Astrocyte (in vitro differentiated cells and primary cell): ENCODE results near the gene INHBC. TPM values are rescaled to one million over a fixed set of nuclear protein-coding genes. Genes with fewer than 3 reads are reported as not detected.

Source experiments
- DNase-seq: peaks from one replicate; pipeline ENCODE4 v3.0.0-alpha.2; 2010; ENCODE audit warnings: low read depth
- FAIRE-seq: peaks from 2 replicates; lab custom pipeline; 2011; peaks lifted over from hg19 to GRCh38; lab: Jason Lieb, UNC
- H2AFZ ChIP-seq: 2 replicates; pipeline ENCODE4 v1.6.0; 2012; ENCODE audit warnings: low read depth, low read length, inconsistent platforms
- H3K27ac ChIP-seq: 2 replicates; pipeline ENCODE4 v1.5.1; 2011; ENCODE audit warnings: low read depth, low read length, inconsistent platforms
- H3K27me3 ChIP-seq: 2 replicates; pipeline ENCODE4 v1.6.0; 2011; ENCODE audit warnings: low read length, inconsistent platforms; ENCODE audit not compliant: insufficient read depth
- H3K36me3 ChIP-seq: 2 replicates; pipeline ENCODE4 v1.5.1; 2011; ENCODE audit warnings: low read length, inconsistent platforms; ENCODE audit not compliant: insufficient read depth
- H3K4me1 ChIP-seq: 2 replicates; pipeline ENCODE4 v1.5.1; 2011; ENCODE audit warnings: low read length, inconsistent platforms; ENCODE audit not compliant: insufficient read depth
- H3K4me2 ChIP-seq: 2 replicates; pipeline ENCODE4 v1.6.0; 2012; ENCODE audit warnings: low read length, inconsistent platforms
- H3K4me3 ChIP-seq: 2 replicates; pipeline ENCODE4 v1.5.1; 2011; ENCODE audit warnings: low read depth, mild to moderate bottlenecking, low read length, inconsistent platforms; ENCODE audit not compliant: insufficient read depth
- H3K79me2 ChIP-seq: 2 replicates; pipeline ENCODE4 v1.6.0; 2012; ENCODE audit warnings: mild to moderate bottlenecking, low read length, inconsistent platforms; ENCODE audit not compliant: insufficient read depth
- H3K9ac ChIP-seq: 2 replicates; pipeline ENCODE4 v1.6.0; 2012; ENCODE audit warnings: mild to moderate bottlenecking, low read length, inconsistent platforms
- H3K9me3 ChIP-seq: 2 replicates; pipeline ENCODE4 v1.5.1; 2012; ENCODE audit warnings: low read depth, mild to moderate bottlenecking, low read length, inconsistent platforms; ENCODE audit not compliant: insufficient read depth
- H4K20me1 ChIP-seq: 2 replicates; pipeline ENCODE4 v1.6.0; 2012; ENCODE audit warnings: low read length, inconsistent platforms; ENCODE audit not compliant: insufficient read depth
- H3K27ac Mint-ChIP-seq: one replicate; pipeline ENCODE4 v1.8.0; 2021; ENCODE audit warnings: mild to moderate bottlenecking, mixed read lengths; ENCODE audit not compliant: unreplicated experiment
- H3K27me3 Mint-ChIP-seq: one replicate; pipeline ENCODE4 v1.8.0; 2021; ENCODE audit warnings: low read depth, mixed read lengths; ENCODE audit not compliant: unreplicated experiment
- H3K36me3 Mint-ChIP-seq: one replicate; pipeline ENCODE4 v1.8.0; 2021; ENCODE audit warnings: low read depth, mixed read lengths; ENCODE audit not compliant: unreplicated experiment
- H3K4me1 Mint-ChIP-seq: one replicate; pipeline ENCODE4 v1.8.0; 2021; ENCODE audit warnings: low read depth, mixed read lengths; ENCODE audit not compliant: unreplicated experiment
- H3K4me3 Mint-ChIP-seq: one replicate; pipeline ENCODE4 v1.8.0; 2021; ENCODE audit warnings: mild to moderate bottlenecking, moderate library complexity, mixed read lengths; ENCODE audit not compliant: unreplicated experiment
- H3K9me3 Mint-ChIP-seq: one replicate; pipeline ENCODE4 v1.8.0; 2021; ENCODE audit warnings: mild to moderate bottlenecking, mixed read lengths; ENCODE audit not compliant: unreplicated experiment
- CTCF ChIP-seq: IDR thresholded peaks from 2 replicates; pipeline ENCODE4 v1.5.1; 2011; ENCODE audit warnings: low read depth, mild to moderate bottlenecking, inconsistent platforms, low read length, moderate library complexity; ENCODE audit not compliant: insufficient read depth
- EZH2 ChIP-seq: IDR thresholded peaks from 2 replicates; pipeline ENCODE4 v1.6.1; 2012; ENCODE audit warnings: mild to moderate bottlenecking, low read length, inconsistent platforms; ENCODE audit not compliant: insufficient read depth
- total RNA-seq: library from RNA; stranded (reverse); gene quantifications from 2 replicates; pipeline ENCODE4 v1.2.1, GENCODE V29; 2021

The INHBC gene
- total RNA-seq, 1 donor from 2014 or later = not detected

GRCh38 chr12:57459055-57459749, 24.6 kb downstream of the INHBC start:
- Mint-ChIP-seq H3K27me3 (peaks cover 8% of the 10 kb centered on the region), H3K4me1 (peaks cover 38% of the 10 kb centered on the region), H3K36me3 (no peaks in the 10 kb centered on the region), H3K4me3 (peak overlapping the region; percentile 93), H3K9me3 (peaks cover 1% of the 10 kb centered on the region), H3K27ac (peak overlapping the region; percentile 98)
- FAIRE-seq (no peak), DNase-seq (peak; percentile 92)
- Histone ChIP-seq H2AFZ (peak overlapping the region; percentile 97), H3K36me3 (no peaks in the 10 kb centered on the region), H4K20me1 (no peaks in the 10 kb centered on the region), H3K9me3 (no peaks in the 10 kb centered on the region), H3K9ac (peak overlapping the region; percentile 61), H3K79me2 (no peaks in the 10 kb centered on the region), H3K4me1 (peaks cover 24% of the 10 kb centered on the region), H3K27me3 (peaks cover 5% of the 10 kb centered on the region), H3K27ac (peak overlapping the region; percentile 28), H3K4me3 (peak overlapping the region; percentile 76), H3K4me2 (peak overlapping the region; percentile 99)
- TF ChIP-seq EZH2 (no peak), CTCF (peak; percentile 80)

- peak within 1 kb of the TSS; percentile 98 for H3K27ac Mint-ChIP-seq
- H3K9me3 Mint-ChIP-seq = peaks cover 3% of the 10 kb centered on the region
- DNase-seq = peak; percentile 21
- Histone ChIP-seq H2AFZ (peak within 1 kb of the TSS; percentile 97), H3K4me1 (peaks cover 24% of the 10 kb centered on the region), H4K20me1 (no peaks in the 10 kb centered on the region), H3K4me3 (peak within 1 kb of the TSS; percentile 76), H3K27ac (peak within 1 kb of the TSS; percentile 28), H3K36me3 (no peaks in the 10 kb centered on the region), H3K9me3 (no peaks in the 10 kb centered on the region), H3K27me3 (peaks cover 5% of the 10 kb centered on the region), H3K9ac (peak within 1 kb of the TSS; percentile 61), H3K79me2 (no peaks in the 10 kb centered on the region), H3K4me2 (peak within 1 kb of the TSS; percentile 99)
- TF ChIP-seq CTCF (no peak), EZH2 (no peak)
- peak within 1 kb of the TSS; percentile 95 for H3K4me3 Mint-ChIP-seq
- FAIRE-seq = no peak
- peaks cover 32% of the 10 kb centered on the region for H3K4me1 Mint-ChIP-seq
- H3K36me3 Mint-ChIP-seq = peaks cover 5% of the 10 kb centered on the region
- peaks cover 15% of the 10 kb centered on the region for H3K27me3 Mint-ChIP-seq
These were observed 25.3 kb downstream of the INHBC start, which contains the start of gene GLI1 for GRCh38 chr12:57459750-57460467. Gene GLI1 (plus strand): TSS chr12:57459785. CDS start chr12:57463692, 3,907 bp downstream.
